ENCODE data around the gene RAPH1. TPM values are rescaled to one million over a fixed set of nuclear protein-coding genes. Genes with fewer than 3 reads are reported as not detected.

The RAPH1 gene
- total RNA-seq, 1 donor from 2014 or later, result 17.2 TPM

GRCh38 chr2:203498161-203498560 lies 36.9 kb downstream of the RAPH1 start:
- no peaks in the 10 kb centered on the region for H3K9me3 ChIP-seq (replicated peaks)
- no peak for DNase-seq
- no peak for TF ChIP-seq CTCF (IDR thresholded peaks at IDR 0.05; ENCODE audit: borderline replicate concordance)
- peaks cover 44% of the 10 kb centered on the region for H3K4me1 ChIP-seq
- H3K27ac ChIP-seq (replicated peaks), result no peak overlapping the region
- H3K27me3 ChIP-seq (ENCODE audit: low read depth), result no peaks in the 10 kb centered on the region
- intact Hi-C loops (cut with micrococcal nuclease), result no loop called here
- H3K4me3 ChIP-seq, result no peak overlapping the region
- H3K36me3 ChIP-seq, result peaks cover 19% of the 10 kb centered on the region

GRCh38 chr2:203492965-203493364 lies 42.1 kb downstream of the RAPH1 start:
- Histone ChIP-seq H3K27me3 (ENCODE audit: low read depth) (no peaks in the 10 kb centered on the region), H3K27ac (replicated peaks) (no peak overlapping the region), H3K36me3 (peaks cover 51% of the 10 kb centered on the region), H3K4me3 (no peak overlapping the region), H3K4me1 (peaks cover 22% of the 10 kb centered on the region), H3K9me3 (replicated peaks) (no peaks in the 10 kb centered on the region)
- TF ChIP-seq CTCF (IDR thresholded peaks at IDR 0.05; ENCODE audit: borderline replicate concordance), result no peak
- intact Hi-C loops (cut with micrococcal nuclease), result no loop called here
- no peak for DNase-seq

GRCh38 chr2:203490391-203490790 lies 44.7 kb downstream of the RAPH1 start:
- Histone ChIP-seq H3K9me3 (replicated peaks) (no peaks in the 10 kb centered on the region), H3K4me1 (peaks cover 11% of the 10 kb centered on the region), H3K4me3 (no peak overlapping the region), H3K27ac (replicated peaks) (no peak overlapping the region), H3K36me3 (peaks cover 56% of the 10 kb centered on the region), H3K27me3 (ENCODE audit: low read depth) (no peaks in the 10 kb centered on the region)
- intact Hi-C loops (cut with micrococcal nuclease), result no loop called here
- DNase-seq, result no peak
- no peak for TF ChIP-seq CTCF (IDR thresholded peaks at IDR 0.05; ENCODE audit: borderline replicate concordance)

- intact Hi-C loops (cut with micrococcal nuclease), result loop anchor here (10.0 kb wide), 2 partner anchors 325 to 415 kb away; no protein-coding TSS in a partner anchor
- Histone ChIP-seq H3K27me3 (ENCODE audit: low read depth) (no peaks in the 10 kb centered on the region), H3K36me3 (peaks cover 59% of the 10 kb centered on the region), H3K4me1 (peaks cover 18% of the 10 kb centered on the region), H3K27ac (replicated peaks) (no peak overlapping the region), H3K9me3 (replicated peaks) (no peaks in the 10 kb centered on the region), H3K4me3 (no peak overlapping the region)
- TF ChIP-seq CTCF (IDR thresholded peaks at IDR 0.05; ENCODE audit: borderline replicate concordance), result no peak
- no peak for DNase-seq
Observed at GRCh38 chr2:203489531-203489930, 45.6 kb downstream of the RAPH1 start.

- peak; percentile 77 for TF ChIP-seq CTCF (IDR thresholded peaks at IDR 0.05; ENCODE audit: borderline replicate concordance)
- intact Hi-C loops (cut with micrococcal nuclease), result loop anchor here (10.0 kb wide), 2 partner anchors 330 to 420 kb away; no protein-coding TSS in a partner anchor
- Histone ChIP-seq H3K36me3 (peaks cover 25% of the 10 kb centered on the region), H3K27me3 (ENCODE audit: low read depth) (no peaks in the 10 kb centered on the region), H3K9me3 (replicated peaks) (no peaks in the 10 kb centered on the region), H3K4me1 (peaks cover 11% of the 10 kb centered on the region), H3K27ac (replicated peaks) (no peak overlapping the region), H3K4me3 (no peak overlapping the region)
- DNase-seq, result no peak
Observed at GRCh38 chr2:203484266-203485112, 50.6 kb downstream of the RAPH1 start.

All from left ventricle myocardium inferior (tissue), 1 donor.